RWPE1 (cell line): ENCODE results near the gene SMARCB1.

ENCODE experiments used
- CTCF ChIA-PET: fragments of 350-600 bp; sonication (Branson Sonifier 250); formaldehyde crosslinking; extraction: SDS; loops from one replicate; lab custom pipeline; 2021; lab: Yijun Ruan, JAX
- POLR2A ChIA-PET: fragments of 400-600 bp; formaldehyde crosslinking; extraction: SDS; loops from one replicate; lab custom pipeline; 2020; ENCODE audit warnings: antibody characterized with exemption; ENCODE audit not compliant: low non-redundant PET; lab: Yijun Ruan, JAX
- DNase-seq: peaks from one replicate; pipeline ENCODE4 v3.0.0; 2012; ENCODE audit warnings: low spot score
- H3K27ac ChIP-seq: fragments of 450-650 bp; 2 replicates; pipeline ENCODE4 v1.5.1; 2017
- CTCF ChIP-seq: fragments of 450-650 bp; conservative IDR thresholded peaks from 2 replicates; pipeline ENCODE4 v1.5.1; 2017; ENCODE audit warnings: low read depth, mild to moderate bottlenecking

The SMARCB1 gene

GRCh38 chr22:23745791-23746190, 41.0 kb upstream of the SMARCB1 start:
- H3K27ac ChIP-seq: no peak overlapping the region
- DNase-seq: no peak
- CTCF ChIA-PET: no interaction called here
- no peak for TF ChIP-seq CTCF
- POLR2A ChIA-PET: no interaction called here

- DNase-seq: no peak
Observed at GRCh38 chr22:23749841-23750301, 36.9 kb upstream of the SMARCB1 start.

GRCh38 chr22:23750367-23750713, 36.4 kb upstream of the SMARCB1 start:
- no peak for TF ChIP-seq CTCF
- ChIA-PET CTCF (no interaction called here), POLR2A (interaction anchor here (0.6 kb wide), 1 partner anchor 12 kb away, joined by 4 read pairs; no protein-coding TSS in a partner anchor)
- peak overlapping the region; percentile 87 for H3K27ac ChIP-seq
- DNase-seq: no peak

More at GRCh38 chr22:23749841-23750301, 36.9 kb upstream of the SMARCB1 start:
- CTCF ChIA-PET: no interaction called here
- no peak for TF ChIP-seq CTCF
- no peak overlapping the region for H3K27ac ChIP-seq
- POLR2A ChIA-PET: no interaction called here

GRCh38 chr22:23750714-23751440, 35.9 kb upstream of the SMARCB1 start, which contains the start of gene ZNF70:
TSS of gene ZNF70 (minus strand) at chr22:23751112. CDS start at chr22:23745140, 5,972 bp downstream.
- peak within 1 kb of the TSS; percentile 87 for H3K27ac ChIP-seq
- peak; percentile 80 for DNase-seq
- ChIA-PET CTCF (no interaction called here), POLR2A (interaction anchor here (0.6 kb wide), 1 partner anchor 13 kb away, joined by 4 read pairs; no protein-coding TSS in a partner anchor)
- no peak for TF ChIP-seq CTCF

GRCh38 chr22:23751441-23751996, 35.2 kb upstream of the SMARCB1 start:
- ChIA-PET POLR2A (no interaction called here), CTCF (no interaction called here)
- no peak for TF ChIP-seq CTCF
- peak; percentile 25 for DNase-seq
- H3K27ac ChIP-seq: peak overlapping the region; percentile 87

GRCh38 chr22:23752090-23752691, 34.6 kb upstream of the SMARCB1 start:
- no peak for TF ChIP-seq CTCF
- ChIA-PET POLR2A (no interaction called here), CTCF (no interaction called here)
- H3K27ac ChIP-seq: peak overlapping the region; percentile 87
- no peak for DNase-seq
